HG02981 (cell line): ENCODE data around the gene COG7.
A peak's percentile ranks its signal among the peaks of the same experiment; 100 is the strongest.
"Not testable (repeated sequence)": the region's sequence is repeated elsewhere in the genome, so short reads cannot be mapped to it uniquely, and the experiment has no call there.

Experiments
- ATAC-seq: cut with Tn5 transposase; IDR thresholded peaks from one replicate; pipeline ENCODE4 v1.9.1; 2021; ENCODE audit warnings: mild to moderate bottlenecking, moderate library complexity; ENCODE audit not compliant: unreplicated experiment

The COG7 gene

DNA sequence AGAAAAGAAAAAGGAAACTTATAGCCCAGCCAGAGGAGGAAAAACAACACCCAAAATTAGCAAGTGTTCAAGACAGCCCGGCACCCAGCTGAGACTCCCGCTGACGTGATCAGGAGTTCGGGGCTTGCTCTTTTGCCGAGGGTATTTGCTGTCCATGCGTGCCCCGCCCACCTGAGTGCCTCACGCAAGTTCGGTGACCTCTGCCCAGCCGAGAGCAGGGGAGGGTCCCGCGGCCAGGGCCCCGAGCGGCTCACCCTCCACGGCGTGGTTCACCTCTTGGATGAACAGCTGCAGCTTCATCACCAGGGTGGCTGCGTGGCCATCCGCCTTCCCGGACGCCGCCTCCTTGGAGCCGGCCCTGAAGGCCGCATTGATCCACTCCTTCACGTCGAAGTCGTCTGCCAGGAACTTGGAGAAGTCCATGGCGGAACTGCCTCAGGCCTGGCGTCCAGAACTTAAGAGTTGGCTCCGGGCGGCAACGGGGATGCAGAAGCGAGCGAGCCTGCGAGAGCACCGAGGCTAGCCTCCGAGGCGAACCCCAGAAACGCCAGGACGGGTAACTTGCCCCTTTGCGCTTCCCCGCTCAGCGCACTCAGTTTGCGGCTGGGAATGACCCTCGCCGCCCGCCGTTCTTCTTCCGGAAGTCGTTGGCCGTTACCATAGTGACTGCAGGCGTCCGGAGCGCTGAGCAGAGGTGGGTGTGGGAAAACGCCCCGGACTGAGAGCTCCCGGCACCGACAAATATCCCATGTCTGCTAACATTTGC is at the start of gene COG7:
TSS of gene COG7 (minus strand) at position 618 of the 766 bp plus-strand sequence. CDS start at position 423, 195 bp downstream.
- ATAC-seq: peak; percentile 75

- ATAC-seq: no peak
These were observed 49.5 kb upstream of the COG7 start for GRCh38 chr16:23502466-23502865.

- ATAC-seq: no peak
These were observed 48.3 kb upstream of the COG7 start for GRCh38 chr16:23501291-23501690.

- ATAC-seq: no peak
These were observed 47.9 kb upstream of the COG7 start for GRCh38 chr16:23500862-23501225.

GRCh38 chr16:23500212-23500861 is 47.3 kb upstream of the COG7 start:
- ATAC-seq: no peak

DNA sequence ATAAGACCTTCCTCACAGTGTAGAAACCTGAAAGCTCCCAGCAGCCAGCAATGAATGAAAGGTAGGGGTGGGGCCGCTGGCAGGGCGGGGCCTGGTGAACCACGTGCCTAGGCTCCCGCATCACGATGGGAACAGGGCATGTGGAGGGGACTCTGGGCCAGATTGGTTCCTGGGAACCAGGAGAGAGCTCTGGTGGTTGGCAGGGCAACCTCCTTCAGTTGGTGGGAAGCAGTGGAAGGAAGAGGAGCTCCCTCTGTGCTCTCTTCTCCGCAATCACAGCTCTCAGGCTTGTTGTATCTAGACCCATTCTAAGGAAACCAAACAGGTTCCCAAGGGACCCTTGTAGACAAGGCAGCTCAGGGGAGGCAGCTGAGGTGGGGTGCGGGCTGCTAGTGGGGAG is 46.8 kb upstream of the COG7 start:
- ATAC-seq: no peak

DNA sequence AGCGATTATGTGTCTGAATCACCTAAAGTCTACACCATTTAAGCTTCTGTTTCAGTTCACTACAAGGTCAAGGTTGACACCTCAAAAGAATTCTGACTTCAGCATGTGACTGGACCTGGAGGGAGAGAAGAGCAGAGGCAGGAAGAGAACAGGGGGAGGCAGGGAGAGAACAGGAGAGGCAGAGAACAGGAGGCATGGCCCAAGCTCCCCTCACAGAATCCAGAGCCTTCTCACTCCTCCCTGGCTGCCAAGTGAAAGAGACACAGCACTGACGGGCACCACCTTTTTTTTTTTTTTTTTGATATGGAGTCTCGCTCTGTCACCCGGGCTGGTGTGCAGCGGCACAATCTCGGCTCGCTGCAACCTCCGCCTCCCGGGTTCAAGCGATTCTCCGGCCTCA is 45.9 kb upstream of the COG7 start:
- ATAC-seq: no peak

DNA sequence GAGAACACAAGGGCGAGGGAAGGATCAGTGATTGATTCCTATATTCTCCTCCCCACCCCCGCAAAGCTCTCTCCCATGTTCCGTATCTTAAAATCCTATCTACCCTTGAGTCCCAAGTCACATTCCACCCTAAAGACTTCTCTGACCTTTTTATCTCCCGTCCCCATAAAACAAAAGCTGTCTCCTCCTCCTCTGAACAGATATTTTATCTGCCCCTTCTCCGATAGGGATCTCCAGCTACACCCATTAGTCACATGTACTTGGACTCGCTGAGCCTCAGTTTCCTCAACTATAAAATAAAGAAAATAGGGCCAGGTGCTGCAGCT is 44.5 kb upstream of the COG7 start:
- ATAC-seq: no peak

DNA sequence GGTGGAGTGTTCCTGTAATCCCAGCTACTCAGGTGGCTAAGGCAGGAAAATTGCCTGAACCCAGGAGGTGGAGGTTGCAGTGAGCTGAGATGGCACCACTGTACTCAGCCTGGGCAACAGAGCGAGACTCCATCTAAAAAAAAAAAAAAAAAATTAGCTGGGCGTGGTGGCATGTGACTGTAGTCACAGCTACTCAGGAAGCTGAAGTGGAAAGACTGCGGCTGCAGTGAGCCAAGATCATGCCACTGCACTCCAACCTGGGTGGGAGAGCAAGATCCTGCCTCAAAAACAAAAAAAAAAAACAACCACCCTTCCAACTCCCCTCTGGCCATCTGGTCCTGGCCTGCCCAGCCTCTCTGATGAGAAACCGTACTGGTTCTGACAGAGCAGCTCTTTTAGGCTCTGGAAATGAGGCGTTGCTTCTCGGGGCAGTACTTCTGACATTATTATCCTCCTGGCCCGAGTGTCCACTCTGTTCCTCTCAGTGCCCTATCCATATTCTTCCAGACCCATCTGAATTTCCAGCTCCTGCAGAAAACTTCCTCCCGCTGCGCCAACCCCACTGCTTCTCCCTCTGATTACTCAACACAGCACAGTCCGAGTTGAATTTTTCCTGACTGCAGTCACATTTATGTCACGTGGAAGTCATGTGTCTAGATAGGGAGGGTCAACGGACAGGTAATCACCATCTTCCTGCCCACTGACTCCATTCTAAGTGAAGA is 44.0 kb upstream of the COG7 start:
- ATAC-seq: no peak

DNA sequence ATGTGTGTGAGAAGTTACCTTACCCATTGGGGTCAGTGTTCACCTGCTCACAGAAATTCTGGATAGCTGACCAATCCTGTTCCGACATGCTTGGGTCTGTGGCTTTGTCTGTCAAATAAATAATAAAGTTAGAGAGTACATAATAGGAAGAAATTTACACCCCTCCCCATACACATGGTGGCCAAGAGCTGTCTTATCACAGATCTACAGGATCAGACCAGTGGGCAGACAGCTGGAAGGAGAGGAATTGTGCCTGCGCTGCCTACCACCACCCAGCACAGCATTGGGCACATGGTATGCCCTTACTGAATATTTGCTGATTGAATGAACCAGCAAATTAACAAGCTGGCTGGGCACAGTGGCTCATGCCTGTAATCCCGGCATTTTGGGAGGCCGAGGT is 42.7 kb upstream of the COG7 start:
- no peak for ATAC-seq

DNA sequence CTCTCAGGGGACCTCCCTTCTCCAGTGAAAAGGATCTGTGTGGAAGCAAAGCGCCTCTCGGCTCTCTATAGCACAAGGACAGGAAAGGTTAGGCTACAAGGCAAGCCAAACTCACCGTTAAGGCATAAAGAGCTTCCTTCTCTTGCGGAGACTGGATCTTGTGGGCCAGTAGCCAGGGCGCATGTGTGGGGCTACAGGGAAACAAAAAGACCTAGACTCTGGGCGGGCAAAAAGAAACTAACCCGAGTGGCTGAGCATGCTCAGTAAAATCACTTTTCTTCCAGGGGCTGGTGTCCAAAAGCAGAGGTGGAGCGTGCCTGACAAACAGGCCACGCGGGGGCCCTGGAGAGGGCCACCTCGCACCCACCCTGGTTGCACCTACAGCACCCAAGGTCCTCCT is 41.2 kb upstream of the COG7 start:
- ATAC-seq: no peak

DNA sequence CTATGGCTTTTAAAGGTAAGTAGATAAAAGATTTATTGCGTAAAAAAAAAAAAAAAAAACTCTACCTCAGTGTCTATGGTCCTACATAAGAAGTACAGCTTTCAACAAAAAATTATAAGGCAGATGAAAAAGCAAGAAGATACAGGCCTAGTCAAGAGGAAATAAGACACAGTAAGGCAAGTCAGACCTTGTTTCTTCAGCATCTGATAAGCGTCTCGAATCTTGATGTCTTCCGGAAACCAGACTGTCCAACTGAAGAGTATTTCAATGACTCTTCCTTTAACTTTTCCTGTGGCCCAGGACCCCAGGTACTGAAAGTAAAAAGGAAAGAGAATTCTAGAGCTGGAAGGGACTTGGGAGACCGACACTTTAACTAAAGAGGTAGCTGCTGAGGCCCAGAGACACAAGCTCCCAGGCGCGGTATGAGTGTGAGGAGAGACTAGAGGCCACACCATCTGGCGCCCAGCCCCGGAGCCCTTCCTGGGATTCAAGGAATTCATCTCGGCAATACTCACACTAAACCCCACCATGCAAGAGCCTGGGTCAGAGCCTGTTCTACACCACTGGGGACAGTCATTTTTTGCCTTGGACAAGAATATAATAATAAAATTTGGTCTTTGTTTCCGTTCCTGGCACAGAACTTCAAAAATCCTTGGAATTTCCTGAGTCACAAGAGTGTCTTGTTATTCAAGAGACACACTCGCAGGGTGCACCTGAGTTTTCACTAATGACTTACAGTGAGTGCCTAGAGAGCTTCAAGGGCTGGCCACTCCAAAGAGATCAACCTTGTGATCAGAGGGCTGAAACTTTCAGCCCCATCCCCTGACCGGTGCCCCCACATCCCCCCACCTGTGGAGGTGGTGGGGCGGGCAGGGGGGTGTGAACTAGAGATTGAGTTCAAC is 38.8 kb upstream of the COG7 start:
- no peak for ATAC-seq

DNA sequence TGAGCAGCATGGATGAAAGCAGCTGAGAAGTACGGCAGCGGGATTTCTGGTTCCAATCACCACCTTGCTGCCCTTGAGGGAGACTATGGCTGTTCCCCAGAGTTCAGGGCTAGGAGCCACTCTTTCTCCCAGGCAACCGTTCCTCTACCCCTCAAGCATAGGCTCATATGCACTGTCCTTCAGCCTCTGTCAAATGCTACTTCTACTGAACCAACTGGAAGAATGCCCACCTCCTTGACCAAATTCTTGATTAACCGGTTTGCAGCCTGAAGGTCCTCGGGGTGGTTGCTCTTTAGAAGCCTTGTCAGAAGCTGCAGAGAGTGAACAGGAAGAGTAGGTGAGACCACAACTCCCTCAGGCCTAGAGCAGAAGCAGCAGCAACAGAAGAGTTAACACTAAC is 33.5 kb upstream of the COG7 start:
- ATAC-seq: no peak

DNA sequence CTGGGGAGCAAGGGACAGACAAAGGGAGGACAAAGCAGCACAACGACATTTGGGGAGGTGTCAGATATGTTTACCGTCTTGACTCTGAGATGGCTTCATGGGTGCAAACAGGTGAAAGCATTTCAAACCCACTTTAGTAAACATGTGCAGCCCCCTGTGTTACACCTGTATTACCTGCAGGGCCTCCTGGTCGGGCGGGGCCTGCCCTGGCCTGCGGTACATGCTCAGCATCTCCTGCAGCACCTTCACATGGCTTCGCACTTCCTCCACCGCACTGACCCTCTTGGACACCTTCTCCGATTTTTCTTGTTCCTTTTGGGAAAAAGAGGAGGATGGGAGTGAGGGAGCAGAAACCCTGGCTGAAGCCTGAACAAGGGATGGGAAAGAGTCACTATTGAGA is 32.9 kb upstream of the COG7 start:
- ATAC-seq: no peak

DNA sequence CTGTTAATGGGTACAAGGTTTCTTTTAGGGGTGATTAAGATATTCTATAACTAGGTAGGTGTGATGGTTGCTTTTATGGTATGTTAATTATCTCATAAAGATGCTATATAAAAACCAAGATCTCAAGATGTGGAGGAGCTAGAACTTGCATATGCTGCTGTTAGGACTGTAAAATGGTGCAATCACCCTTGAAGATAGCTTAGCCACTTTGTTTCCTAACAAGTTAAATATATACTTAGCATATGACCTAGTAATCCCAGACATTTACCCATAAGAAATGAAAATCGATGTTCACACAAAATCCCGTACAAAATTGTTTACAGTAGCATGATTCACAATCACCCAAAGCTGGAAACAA is 32.2 kb upstream of the COG7 start:
- no peak for ATAC-seq

- no peak for ATAC-seq
These were observed 31.7 kb upstream of the COG7 start for GRCh38 chr16:23484510-23485256.

DNA sequence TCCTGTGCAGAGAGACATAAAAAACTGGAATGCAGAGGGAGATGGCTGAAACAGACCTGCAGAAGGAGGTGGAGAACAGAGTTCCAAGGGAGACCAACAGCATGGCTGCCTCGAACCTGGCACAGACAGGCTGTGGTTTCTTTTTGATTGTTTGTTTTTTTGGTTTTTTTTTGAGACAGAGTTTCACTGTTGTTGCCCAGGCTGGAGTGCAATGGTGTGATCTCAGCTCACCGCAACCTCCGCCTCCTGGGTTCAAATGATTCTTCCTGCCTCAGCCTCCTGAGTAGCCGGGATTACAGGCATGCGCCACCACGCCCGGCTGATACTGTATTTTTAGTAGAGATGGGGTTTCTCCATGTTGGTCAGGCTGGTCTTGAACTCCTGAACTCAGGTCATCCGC is 30.5 kb upstream of the COG7 start:
- not testable (repeated sequence) for ATAC-seq

DNA sequence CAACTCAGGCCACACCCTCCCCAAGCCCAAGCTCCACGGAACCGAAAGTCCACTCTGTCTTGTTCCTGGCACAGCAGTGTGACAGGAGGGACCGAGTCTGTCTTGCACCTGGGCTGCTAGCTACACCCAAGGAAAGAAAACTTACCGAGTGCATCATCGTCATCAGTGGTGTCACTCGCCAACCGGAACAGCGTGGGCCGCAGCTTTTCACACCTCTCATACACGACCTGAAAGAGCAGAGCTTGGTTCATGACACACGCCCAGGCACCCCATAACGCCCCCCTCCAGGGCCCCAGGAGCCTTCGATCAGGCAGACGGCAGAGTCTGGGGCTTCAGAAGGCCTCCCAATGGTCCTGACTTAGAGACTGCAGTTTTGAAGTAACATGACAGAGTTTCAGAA is 29.8 kb upstream of the COG7 start:
- ATAC-seq: no peak

GRCh38 chr16:23480257-23480656 is 27.3 kb upstream of the COG7 start:
- ATAC-seq: no peak

- no peak for ATAC-seq
These were observed 26.1 kb upstream of the COG7 start for GRCh38 chr16:23479138-23479537.

DNA sequence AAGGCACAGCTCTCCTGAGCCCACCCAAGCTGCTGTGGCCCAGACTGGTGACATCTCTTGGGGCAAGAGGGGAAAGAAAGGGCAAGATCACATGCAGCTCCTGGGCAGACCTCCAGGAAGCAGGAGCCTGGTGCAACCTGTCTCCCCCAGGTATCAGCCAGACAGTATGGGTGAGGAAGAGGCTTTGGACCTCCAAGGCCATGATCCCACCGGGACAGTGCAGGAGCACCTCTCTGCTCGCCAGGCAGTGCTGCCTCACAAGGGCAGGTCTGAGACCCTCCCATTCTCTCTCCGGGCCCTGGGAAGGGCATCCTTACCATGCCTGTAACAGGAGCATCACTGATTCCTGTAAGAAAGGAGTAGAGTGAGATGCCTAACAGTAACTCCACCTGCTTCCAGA is 25.6 kb upstream of the COG7 start:
- no peak for ATAC-seq
